Panc1 (cell line): ENCODE results near the gene ZBTB14. TPM values are rescaled to one million over a fixed set of nuclear protein-coding genes. Genes with fewer than 3 reads are reported as not detected.

ENCODE experiments used
- ATAC-seq: fragments of 200-7000 bp; cut with Tn5 transposase; 2 replicates; pipeline ENCODE4 v1.9.1; 2020; ENCODE audit warnings: mild to moderate bottlenecking, moderate library complexity
- BruUV-seq: library from RNA; stranded (reverse); fragments of 400-500 nt; replicated peaks from 2 replicates; lab custom pipeline; 2021; lab: Mats Ljungman, UMichigan
- CTCF ChIA-PET: fragments of 300-600 bp; sonication (Branson Sonifier 250); formaldehyde crosslinking; loops from one replicate; lab custom pipeline; 2022; ENCODE audit warnings: antibody characterized with exemption; lab: Charles Lee
- POLR2A ChIA-PET: fragments of 300-600 bp; sonication (Branson Sonifier 250); formaldehyde crosslinking; loops from one replicate; lab custom pipeline; 2022; ENCODE audit warnings: antibody characterized with exemption; lab: Charles Lee
- DNase-seq: peaks from one replicate; pipeline ENCODE4 v3.0.0-alpha.2; 2010; ENCODE audit warnings: low read depth, low spot score
- H3K27ac ChIP-seq: 2 replicates; pipeline ENCODE4 v1.5.1; 2011; ENCODE audit warnings: mild to moderate bottlenecking, low read length, inconsistent platforms
- H3K27me3 ChIP-seq: fragments of 200-500 bp; sonication (Bioruptor generic); 2 replicates; pipeline ENCODE4 v1.6.0; 2014; ENCODE audit warnings: low read length, inconsistent platforms; ENCODE audit not compliant: control insufficient read depth, insufficient read depth
- H3K36me3 ChIP-seq: fragments of 200-500 bp; sonication (Bioruptor generic); 2 replicates; pipeline ENCODE4 v1.5.1; 2014; ENCODE audit warnings: inconsistent platforms, mild to moderate bottlenecking, low read length, moderate library complexity; ENCODE audit not compliant: control insufficient read depth, insufficient read depth
- H3K4me1 ChIP-seq: 2 replicates; pipeline ENCODE4 v1.5.1; 2011; ENCODE audit warnings: inconsistent platforms, mild to moderate bottlenecking, low read length, moderate library complexity; ENCODE audit not compliant: control insufficient read depth, insufficient read depth
- H3K4me3 ChIP-seq, 2 experiments: 2 replicates each; pipeline ENCODE4 v1.5.1; 2011 to 2012; ENCODE audit warnings: low read depth in 2 of 2, low read length in 2 of 2, mild to moderate bottlenecking in 2 of 2, inconsistent platforms in 1 of 2, moderate library complexity in 1 of 2
- H3K9me3 ChIP-seq: fragments of 200-500 bp; sonication (Bioruptor generic); 2 replicates; pipeline ENCODE4 v1.5.1; 2014; ENCODE audit warnings: low read depth, mild to moderate bottlenecking, inconsistent platforms, low read length, moderate library complexity; ENCODE audit not compliant: control insufficient read depth, insufficient read depth
- POLR2AphosphoS5 ChIP-seq: IDR thresholded peaks from 2 replicates; pipeline ENCODE4 v1.6.1; 2012; ENCODE audit warnings: mild to moderate bottlenecking, low read depth, low read length, moderate library complexity
- SIN3A ChIP-seq: IDR thresholded peaks from 2 replicates; pipeline ENCODE4 v1.6.1; 2012; ENCODE audit warnings: low read depth, mild to moderate bottlenecking, low read length, moderate library complexity, borderline replicate concordance; ENCODE audit not compliant: insufficient read depth
- TCF7L2 ChIP-seq: IDR thresholded peaks from 2 replicates; pipeline ENCODE4 v1.6.1; 2011; ENCODE audit warnings: mild to moderate bottlenecking, low read depth, low read length, inconsistent platforms
- in situ Hi-C: cut with HindIII; loops from 2 replicates; pipeline ENCODE4 v1.10.0; 2016; ENCODE audit warnings: low sequenced_read_pairs, low pct_unique_long_range_greater_than_20kb
- intact Hi-C: fragments of 100-400 bp; cut with micrococcal nuclease; formaldehyde crosslinking; loops from one replicate; pipeline ENCODE4 v1.10.0; 2022; ENCODE audit not compliant: unreplicated experiment
- total RNA-seq: library from RNA; stranded (reverse); gene quantifications from one replicate; pipeline ENCODE4 v1.2.1, GENCODE V29; 2021; ENCODE audit not compliant: unreplicated experiment
- TF ChIP-seq, protein P1 (sequence below): fragments of 450-650 bp; IDR thresholded peaks from 2 replicates; pipeline ENCODE4 v1.5.1; 2017; ENCODE audit warnings: mild to moderate bottlenecking
- TF ChIP-seq, protein P2 (sequence below), 2 experiments: IDR thresholded peaks; 2 replicates each; pipeline ENCODE4 v1.6.1; 2011 to 2012; ENCODE audit warnings: low read depth in 2 of 2, control low read depth in 1 of 2, low read length in 1 of 2, mild to moderate bottlenecking in 1 of 2, moderate library complexity in 1 of 2; ENCODE audit not compliant: insufficient read depth in 1 of 2

Gene ZBTB14
- total RNA-seq, 1 experiment from 2014 or later: 12.6 TPM

DNA sequence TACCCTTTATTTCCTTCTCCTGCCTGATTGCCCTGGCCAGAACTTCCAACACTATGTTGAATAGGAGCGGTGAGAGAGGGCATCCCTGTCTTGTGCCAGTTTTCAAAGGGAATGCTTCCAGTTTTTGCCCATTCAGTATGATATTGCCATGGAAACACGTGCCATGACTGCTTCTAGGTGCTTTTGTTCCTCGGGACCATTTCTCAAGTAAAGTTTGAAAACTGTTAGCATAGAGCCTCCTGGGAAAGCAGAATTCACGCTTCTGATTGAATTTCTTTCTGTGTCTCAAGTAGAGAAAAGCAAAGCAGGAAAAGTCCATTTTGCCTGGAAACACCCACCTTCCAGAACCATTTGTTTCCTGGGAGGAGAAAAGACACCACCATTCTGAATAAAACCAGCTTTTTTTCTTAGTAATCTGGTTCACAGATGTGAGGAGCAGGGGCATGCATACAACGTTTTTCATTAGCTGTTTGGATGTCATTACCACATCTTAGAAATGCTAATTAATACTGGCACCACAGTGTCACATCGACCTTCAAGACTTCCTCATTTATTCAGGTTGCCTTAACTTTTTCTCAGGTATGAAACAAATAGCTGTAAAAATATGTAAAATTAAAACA, 39.0 kb upstream of the ZBTB14 start:
- Histone ChIP-seq H3K4me1 (no peaks in the 10 kb centered on the region), H3K27me3 (no peaks in the 10 kb centered on the region), H3K27ac (no peak overlapping the region), H3K4me3 (no peak overlapping the region), H3K9me3 (no peaks in the 10 kb centered on the region), H3K36me3 (no peaks in the 10 kb centered on the region)
- intact Hi-C loops: no loop called here
- DNase-seq: no peak
- no TSS peak for BruUV-seq
- no peak for TF ChIP-seq SIN3A
- TF ChIP-seq, protein P1, sequence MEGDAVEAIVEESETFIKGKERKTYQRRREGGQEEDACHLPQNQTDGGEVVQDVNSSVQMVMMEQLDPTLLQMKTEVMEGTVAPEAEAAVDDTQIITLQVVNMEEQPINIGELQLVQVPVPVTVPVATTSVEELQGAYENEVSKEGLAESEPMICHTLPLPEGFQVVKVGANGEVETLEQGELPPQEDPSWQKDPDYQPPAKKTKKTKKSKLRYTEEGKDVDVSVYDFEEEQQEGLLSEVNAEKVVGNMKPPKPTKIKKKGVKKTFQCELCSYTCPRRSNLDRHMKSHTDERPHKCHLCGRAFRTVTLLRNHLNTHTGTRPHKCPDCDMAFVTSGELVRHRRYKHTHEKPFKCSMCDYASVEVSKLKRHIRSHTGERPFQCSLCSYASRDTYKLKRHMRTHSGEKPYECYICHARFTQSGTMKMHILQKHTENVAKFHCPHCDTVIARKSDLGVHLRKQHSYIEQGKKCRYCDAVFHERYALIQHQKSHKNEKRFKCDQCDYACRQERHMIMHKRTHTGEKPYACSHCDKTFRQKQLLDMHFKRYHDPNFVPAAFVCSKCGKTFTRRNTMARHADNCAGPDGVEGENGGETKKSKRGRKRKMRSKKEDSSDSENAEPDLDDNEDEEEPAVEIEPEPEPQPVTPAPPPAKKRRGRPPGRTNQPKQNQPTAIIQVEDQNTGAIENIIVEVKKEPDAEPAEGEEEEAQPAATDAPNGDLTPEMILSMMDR: no peak
- no peak for TF ChIP-seq POLR2AphosphoS5
- no peak for TF ChIP-seq TCF7L2
- TF ChIP-seq, protein P2, sequence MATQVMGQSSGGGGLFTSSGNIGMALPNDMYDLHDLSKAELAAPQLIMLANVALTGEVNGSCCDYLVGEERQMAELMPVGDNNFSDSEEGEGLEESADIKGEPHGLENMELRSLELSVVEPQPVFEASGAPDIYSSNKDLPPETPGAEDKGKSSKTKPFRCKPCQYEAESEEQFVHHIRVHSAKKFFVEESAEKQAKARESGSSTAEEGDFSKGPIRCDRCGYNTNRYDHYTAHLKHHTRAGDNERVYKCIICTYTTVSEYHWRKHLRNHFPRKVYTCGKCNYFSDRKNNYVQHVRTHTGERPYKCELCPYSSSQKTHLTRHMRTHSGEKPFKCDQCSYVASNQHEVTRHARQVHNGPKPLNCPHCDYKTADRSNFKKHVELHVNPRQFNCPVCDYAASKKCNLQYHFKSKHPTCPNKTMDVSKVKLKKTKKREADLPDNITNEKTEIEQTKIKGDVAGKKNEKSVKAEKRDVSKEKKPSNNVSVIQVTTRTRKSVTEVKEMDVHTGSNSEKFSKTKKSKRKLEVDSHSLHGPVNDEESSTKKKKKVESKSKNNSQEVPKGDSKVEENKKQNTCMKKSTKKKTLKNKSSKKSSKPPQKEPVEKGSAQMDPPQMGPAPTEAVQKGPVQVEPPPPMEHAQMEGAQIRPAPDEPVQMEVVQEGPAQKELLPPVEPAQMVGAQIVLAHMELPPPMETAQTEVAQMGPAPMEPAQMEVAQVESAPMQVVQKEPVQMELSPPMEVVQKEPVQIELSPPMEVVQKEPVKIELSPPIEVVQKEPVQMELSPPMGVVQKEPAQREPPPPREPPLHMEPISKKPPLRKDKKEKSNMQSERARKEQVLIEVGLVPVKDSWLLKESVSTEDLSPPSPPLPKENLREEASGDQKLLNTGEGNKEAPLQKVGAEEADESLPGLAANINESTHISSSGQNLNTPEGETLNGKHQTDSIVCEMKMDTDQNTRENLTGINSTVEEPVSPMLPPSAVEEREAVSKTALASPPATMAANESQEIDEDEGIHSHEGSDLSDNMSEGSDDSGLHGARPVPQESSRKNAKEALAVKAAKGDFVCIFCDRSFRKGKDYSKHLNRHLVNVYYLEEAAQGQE (IDR thresholded peaks at IDR 0.05; ENCODE audit: insufficient read depth in 1 of 2, low read depth in 2 of 2, low read length in 1 of 2): no peak
- CTCF ChIA-PET: no interaction called here
- in situ Hi-C loops: no loop called here
- POLR2A ChIA-PET: no interaction called here
- no peak for ATAC-seq

DNA sequence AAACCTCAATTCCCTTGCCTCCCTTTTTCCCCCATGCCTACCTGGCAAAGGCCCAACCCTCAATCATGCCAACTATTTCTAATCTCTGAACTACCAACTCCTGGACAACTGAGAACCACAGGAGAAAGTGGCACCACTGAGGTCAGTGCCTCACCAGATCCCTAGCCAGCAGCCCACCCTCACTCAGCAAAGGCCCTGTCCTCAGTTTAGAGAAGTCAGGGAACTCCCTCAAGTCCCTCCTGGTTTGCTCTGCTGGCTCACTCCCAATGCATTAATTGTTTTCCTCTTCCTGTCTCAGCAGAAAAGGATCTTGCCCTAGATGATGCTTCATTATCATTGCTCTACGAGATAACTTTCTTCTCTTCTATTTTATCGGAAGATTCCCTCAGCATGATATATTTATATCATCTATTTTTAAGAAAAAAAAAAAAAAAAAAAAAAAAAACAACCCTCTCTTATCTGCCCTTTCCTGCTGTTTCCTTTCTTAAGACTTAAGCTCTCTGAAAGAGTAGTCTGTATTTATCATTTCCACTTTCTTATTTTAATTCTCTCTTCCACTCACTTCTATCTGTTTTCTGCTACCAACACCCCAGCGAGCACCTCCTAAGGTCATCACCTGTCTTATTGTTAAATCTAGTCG, 22.7 kb upstream of the ZBTB14 start:
- BruUV-seq: no TSS peak
- intact Hi-C loops: no loop called here
- no peak for DNase-seq

More for the DNA sequence above, 22.7 kb upstream of the ZBTB14 start:
- ChIA-PET POLR2A (no interaction called here), CTCF (no interaction called here)
- H3K36me3 ChIP-seq: no peaks in the 10 kb centered on the region
- no peaks in the 10 kb centered on the region for H3K9me3 ChIP-seq
- no peak overlapping the region for H3K4me3 ChIP-seq
- no peaks in the 10 kb centered on the region for H3K4me1 ChIP-seq
- no peaks in the 10 kb centered on the region for H3K27me3 ChIP-seq
- no peak overlapping the region for H3K27ac ChIP-seq
- TF ChIP-seq POLR2AphosphoS5: no peak
- TF ChIP-seq SIN3A: no peak
- TF ChIP-seq TCF7L2: no peak
- TF ChIP-seq, protein P2 (IDR thresholded peaks at IDR 0.05; ENCODE audit: insufficient read depth in 1 of 2, low read depth in 2 of 2, low read length in 1 of 2): no peak
- TF ChIP-seq, protein P1: no peak
- in situ Hi-C loops: no loop called here
- ATAC-seq: no peak
